Smooth muscle cell of bladder (primary cell): ENCODE measurements around the gene C5orf47. TPM values are rescaled to one million over a fixed set of nuclear protein-coding genes. Genes with fewer than 3 reads are reported as not detected.

Source experiments
- total RNA-seq: library from RNA; depleted of rRNA; stranded (reverse); fragments of >200 nt; gene quantifications from 2 replicates; pipeline ENCODE4 v1.2.3, GENCODE V29; 2014

C5orf47 gene
- total RNA-seq: not detected in 2 replicates

GRCh38 chr5:173988554-173989431 is at the start of gene C5orf47:
TSS of gene C5orf47 (plus strand) at chr5:173989170. CDS start at chr5:173989264, 94 bp downstream.

GRCh38 chr5:174045470-174046025 is 56.6 kb downstream of the C5orf47 start, which contains the start of gene NSG2:
TSS of gene NSG2 (plus strand) at chr5:174045706. CDS start at chr5:174046756, 1,050 bp downstream.

Other genes with a start within 250 kb of the C5orf47 start
- 20.1 and 25.7 TPM in 2 replicates for gene CPEB4, start 100.8 kb upstream of the C5orf47 start, total RNA-seq
- not detected in 2 replicates for gene NSG2, start 56.5 kb downstream of the C5orf47 start, total RNA-seq